OCI-LY1 (cell line): Measurements from ENCODE around the gene CELF2.

Experiments used
- H2AFZ ChIP-seq: fragments of 200-600 bp; sonication (generic), shearing (Covaris generic); 2 replicates; pipeline ENCODE4 v1.6.0; 2014; ENCODE audit warnings: antibody characterized with exemption, mild to moderate bottlenecking, low read length
- H3F3A ChIP-seq: fragments of 200-600 bp; sonication (generic), shearing (Covaris generic); 2 replicates; pipeline ENCODE4 v1.6.0; 2014; ENCODE audit warnings: mild to moderate bottlenecking, antibody characterized with exemption, low read length, moderate library complexity; ENCODE audit not compliant: insufficient read depth
- H3K27ac ChIP-seq: fragments of 200-600 bp; sonication (generic); 2 replicates; pipeline ENCODE4 v1.5.1; 2014; ENCODE audit warnings: low read length, mixed run types, mild to moderate bottlenecking, low read depth; ENCODE audit not compliant: poor library complexity, severe bottlenecking
- H3K27me3 ChIP-seq: fragments of 200-600 bp; sonication (generic); 2 replicates; pipeline ENCODE4 v1.6.0; 2014; ENCODE audit warnings: antibody characterized with exemption, mild to moderate bottlenecking, low read length, moderate library complexity; ENCODE audit not compliant: insufficient read depth
- H3K36me3 ChIP-seq: fragments of 200-600 bp; sonication (generic); 2 replicates; pipeline ENCODE4 v1.6.1; 2014; ENCODE audit warnings: mild to moderate bottlenecking, antibody characterized with exemption, low read length, moderate library complexity, mixed read lengths; ENCODE audit not compliant: insufficient read depth
- H3K4me1 ChIP-seq: fragments of 200-600 bp; sonication (generic); 2 replicates; pipeline ENCODE4 v1.5.1; 2014; ENCODE audit warnings: mild to moderate bottlenecking, low read length, moderate library complexity; ENCODE audit not compliant: insufficient read depth, severe bottlenecking
- H3K4me2 ChIP-seq: fragments of 200-600 bp; sonication (generic), shearing (Covaris generic); 2 replicates; pipeline ENCODE4 v1.6.1; 2014; ENCODE audit warnings: low read length
- H3K4me3 ChIP-seq: fragments of 200-600 bp; sonication (generic); 2 replicates; pipeline ENCODE4 v1.5.1; 2014; ENCODE audit warnings: low read length, low read depth, mild to moderate bottlenecking, mixed read lengths; ENCODE audit not compliant: poor library complexity, severe bottlenecking
- H3K79me2 ChIP-seq: fragments of 200-600 bp; shearing (Covaris generic); 2 replicates; pipeline ENCODE4 v1.6.1; 2016; ENCODE audit warnings: mixed run types, low read length, mixed read lengths; ENCODE audit not compliant: insufficient read depth
- H3K9ac ChIP-seq: fragments of 200-600 bp; sonication (generic), shearing (Covaris generic); 2 replicates; pipeline ENCODE4 v1.6.1; 2014; ENCODE audit warnings: mild to moderate bottlenecking, low read length, mixed read lengths
- H3K9me2 ChIP-seq: fragments of 200-600 bp; sonication (generic), shearing (Covaris generic); 2 replicates; pipeline ENCODE4 v1.6.1; 2014; ENCODE audit warnings: low read depth, mild to moderate bottlenecking, low read length, mixed read lengths
- H3K9me3 ChIP-seq: fragments of 200-600 bp; shearing (Covaris generic); 2 replicates; pipeline ENCODE4 v1.6.1; 2014; ENCODE audit warnings: low read length, mixed read lengths
- H4K20me1 ChIP-seq: fragments of 200-600 bp; sonication (generic), shearing (Covaris generic); 2 replicates; pipeline ENCODE4 v1.6.0; 2016; ENCODE audit warnings: mild to moderate bottlenecking, low read length; ENCODE audit not compliant: insufficient read depth
- EZH2 ChIP-seq: fragments of 200-600 bp; sonication (generic), shearing (Covaris generic); IDR thresholded peaks from 2 replicates; pipeline ENCODE4 v1.8.0; 2017; ENCODE audit warnings: borderline replicate concordance, mixed run types, mild to moderate bottlenecking, antibody characterized with exemption, low read length, moderate library complexity, mixed read lengths
- TF ChIP-seq, protein P1 (sequence below): fragments of 200-600 bp; sonication (generic), shearing (Covaris generic); IDR thresholded peaks from 2 replicates; pipeline ENCODE4 v1.5.1; 2017; ENCODE audit warnings: mild to moderate bottlenecking, antibody characterized with exemption, low read length, moderate library complexity, mixed read lengths

CELF2 gene

DNA sequence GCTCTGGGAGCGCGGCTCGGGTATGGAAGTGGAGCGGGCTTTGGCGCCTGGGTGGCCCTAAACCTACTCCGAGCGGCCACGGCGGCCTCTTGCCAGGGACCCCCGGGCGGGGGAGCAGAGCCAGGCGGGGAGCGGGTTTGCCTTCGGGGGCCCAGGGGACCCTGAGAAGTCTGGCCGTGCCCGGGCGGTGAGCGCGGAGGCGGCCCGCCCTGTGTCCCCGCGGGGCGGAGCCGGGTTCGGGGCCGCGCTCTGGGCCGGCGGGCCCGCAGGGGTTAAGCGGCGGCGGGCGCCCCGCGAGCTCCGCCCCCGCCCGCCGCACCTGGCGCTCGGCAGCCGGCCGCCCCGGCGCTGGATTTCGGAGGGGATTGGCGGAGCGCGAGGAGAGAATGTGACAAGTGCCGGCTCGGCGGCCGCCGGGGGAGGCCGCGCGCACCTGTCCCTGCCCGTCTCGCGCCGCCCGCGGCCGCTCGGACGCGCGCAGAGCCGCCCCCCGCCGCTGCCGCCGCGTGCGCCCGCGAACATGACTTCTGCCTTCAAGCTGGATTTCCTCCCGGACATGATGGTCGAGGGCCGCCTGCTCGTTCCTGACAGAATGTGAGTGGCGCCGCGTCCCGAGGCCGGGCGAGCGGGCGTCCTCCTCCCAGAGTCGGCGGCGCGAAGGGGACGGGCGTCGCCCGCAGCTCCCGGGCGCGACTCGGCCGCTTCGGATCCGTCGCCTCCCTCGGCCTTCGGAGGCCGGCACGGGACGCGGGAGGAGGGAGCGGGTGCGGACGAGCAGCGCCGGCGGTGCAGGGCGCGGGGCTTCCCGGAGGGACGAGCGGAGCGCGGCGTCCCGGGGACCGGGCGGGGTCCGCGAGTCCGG lies at the start of gene CELF2:
Gene CELF2 (plus strand): TSS at position 303 of the 862 bp plus-strand sequence. CDS start 218 bp downstream, at position 521.
- Histone ChIP-seq H3K36me3 (no peaks in the 10 kb centered on the region), H3K4me2 (no peak within 1 kb of the TSS), H4K20me1 (no peaks in the 10 kb centered on the region), H3K9me3 (no peaks in the 10 kb centered on the region), H3K9me2 (no peaks in the 10 kb centered on the region), H3K4me3 (no peak within 1 kb of the TSS), H3K27ac (no peak within 1 kb of the TSS), H3F3A (no peaks in the 10 kb centered on the region), H2AFZ (no peak within 1 kb of the TSS), H3K27me3 (no peaks in the 10 kb centered on the region), H3K9ac (no peak within 1 kb of the TSS), H3K4me1 (no peaks in the 10 kb centered on the region), H3K79me2 (no peaks in the 10 kb centered on the region)
- TF ChIP-seq, protein P1, sequence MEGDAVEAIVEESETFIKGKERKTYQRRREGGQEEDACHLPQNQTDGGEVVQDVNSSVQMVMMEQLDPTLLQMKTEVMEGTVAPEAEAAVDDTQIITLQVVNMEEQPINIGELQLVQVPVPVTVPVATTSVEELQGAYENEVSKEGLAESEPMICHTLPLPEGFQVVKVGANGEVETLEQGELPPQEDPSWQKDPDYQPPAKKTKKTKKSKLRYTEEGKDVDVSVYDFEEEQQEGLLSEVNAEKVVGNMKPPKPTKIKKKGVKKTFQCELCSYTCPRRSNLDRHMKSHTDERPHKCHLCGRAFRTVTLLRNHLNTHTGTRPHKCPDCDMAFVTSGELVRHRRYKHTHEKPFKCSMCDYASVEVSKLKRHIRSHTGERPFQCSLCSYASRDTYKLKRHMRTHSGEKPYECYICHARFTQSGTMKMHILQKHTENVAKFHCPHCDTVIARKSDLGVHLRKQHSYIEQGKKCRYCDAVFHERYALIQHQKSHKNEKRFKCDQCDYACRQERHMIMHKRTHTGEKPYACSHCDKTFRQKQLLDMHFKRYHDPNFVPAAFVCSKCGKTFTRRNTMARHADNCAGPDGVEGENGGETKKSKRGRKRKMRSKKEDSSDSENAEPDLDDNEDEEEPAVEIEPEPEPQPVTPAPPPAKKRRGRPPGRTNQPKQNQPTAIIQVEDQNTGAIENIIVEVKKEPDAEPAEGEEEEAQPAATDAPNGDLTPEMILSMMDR = no peak
- no peak for TF ChIP-seq EZH2

DNA sequence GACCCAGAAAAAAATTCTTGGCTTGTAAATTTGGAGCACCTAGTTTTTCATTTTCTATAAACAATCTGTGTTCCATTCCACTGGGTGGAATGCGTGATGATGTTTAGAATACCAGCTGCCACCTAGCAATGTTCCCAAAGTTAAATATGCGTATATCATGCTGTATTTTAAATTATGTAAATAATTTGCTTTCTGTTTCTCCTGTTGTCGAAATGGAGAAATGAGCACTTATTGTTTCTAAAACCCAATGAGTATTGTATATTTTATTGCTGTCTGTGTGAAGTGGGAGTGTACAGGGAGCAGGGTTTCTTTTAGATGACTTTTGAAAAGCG lies 49.4 kb upstream of the CELF2 start:
- Histone ChIP-seq H3K36me3 (no peaks in the 10 kb centered on the region), H4K20me1 (no peaks in the 10 kb centered on the region), H3K27ac (no peak overlapping the region), H3K9ac (no peak overlapping the region), H3F3A (no peaks in the 10 kb centered on the region), H3K4me3 (no peak overlapping the region), H3K4me1 (no peaks in the 10 kb centered on the region), H3K9me3 (no peaks in the 10 kb centered on the region), H3K79me2 (no peaks in the 10 kb centered on the region), H3K27me3 (no peaks in the 10 kb centered on the region), H3K4me2 (no peak overlapping the region), H2AFZ (no peak overlapping the region), H3K9me2 (no peaks in the 10 kb centered on the region)
- TF ChIP-seq, protein P1 = no peak
- no peak for TF ChIP-seq EZH2

GRCh38 chr10:10973310-10973709 lies 44.4 kb upstream of the CELF2 start:
- Histone ChIP-seq H3K9me3 (no peaks in the 10 kb centered on the region), H3K9me2 (no peaks in the 10 kb centered on the region), H3K4me3 (no peak overlapping the region), H3K27ac (no peak overlapping the region), H3K9ac (no peak overlapping the region), H3K4me2 (no peak overlapping the region), H3K79me2 (no peaks in the 10 kb centered on the region), H3F3A (no peaks in the 10 kb centered on the region), H3K4me1 (no peaks in the 10 kb centered on the region), H4K20me1 (no peaks in the 10 kb centered on the region), H3K36me3 (no peaks in the 10 kb centered on the region), H2AFZ (no peak overlapping the region), H3K27me3 (no peaks in the 10 kb centered on the region)
- no peak for TF ChIP-seq EZH2
- TF ChIP-seq, protein P1 = no peak
